Gastroesophageal sphincter (tissue), 4 donors: ENCODE data around the gene SYNPR. TPM values are rescaled to one million over a fixed set of nuclear protein-coding genes. Genes with fewer than 3 reads are reported as not detected.

Source experiments
- ATAC-seq: fragments of 150-250 bp; one replicate; pipeline ENCODE4 v1.9.1; 2016; ENCODE audit warnings: mild to moderate bottlenecking, moderate library complexity
- H3K27ac ChIP-seq, 4 donors: fragments of 200-600 bp; sonication (generic) in 3 of 4; 1 replicate in 3 of 4; 2 replicates in 1 of 4; pipeline ENCODE4 v1.5.1; 2016 to 2019
- H3K27me3 ChIP-seq: fragments of 200-600 bp; sonication (generic); one replicate; pipeline ENCODE4 v1.5.1; 2019
- H3K36me3 ChIP-seq, 2 donors: fragments of 200-600 bp; sonication (generic); one replicate each; pipeline ENCODE4 v1.5.1; 2019; ENCODE audit warnings: control low read depth in 1 of 2
- H3K4me1 ChIP-seq, 3 donors: fragments of 200-600 bp; sonication (generic); 1 replicate in 2 of 3; 2 replicates in 1 of 3; pipeline ENCODE4 v1.5.1; 2016 to 2019; ENCODE audit warnings: control low read depth in 2 of 3
- H3K4me3 ChIP-seq, 2 donors: fragments of 200-600 bp; sonication (generic); one replicate each; pipeline ENCODE4 v1.5.1; 2019; ENCODE audit warnings: mild to moderate bottlenecking in 1 of 2, moderate library complexity in 1 of 2
- H3K9me3 ChIP-seq, 3 donors: fragments of 200-600 bp; sonication (generic); one replicate each; pipeline ENCODE4 v1.5.1; 2017 to 2019; ENCODE audit warnings: control low read depth in 2 of 3
- EP300 ChIP-seq: sonication (generic); formaldehyde crosslinking; IDR thresholded peaks from one replicate; pipeline ENCODE4 v1.6.1; 2017; ENCODE audit warnings: antibody characterized with exemption, mild to moderate bottlenecking
- POLR2A ChIP-seq, 2 donors: fragments of 450-650 bp; IDR thresholded peaks; one replicate each; pipeline ENCODE4 v1.6.1; 2017; ENCODE audit warnings: antibody characterized with exemption in 2 of 2, mild to moderate bottlenecking in 2 of 2, moderate library complexity in 1 of 2
- POLR2AphosphoS5 ChIP-seq: sonication (generic); formaldehyde crosslinking; IDR thresholded peaks from one replicate; pipeline ENCODE4 v1.6.1; 2017; ENCODE audit warnings: antibody characterized with exemption
- WGBS, 2 donors: methylation state at CpG; one replicate each; pipeline ENCODE4 v1.1.5; 2018; ENCODE audit warnings: low coverage in 1 of 2; 5-methylcytosine and 5-hydroxymethylcytosine counted together
- total RNA-seq, 4 donors: library from RNA; depleted of rRNA; stranded (reverse); fragments of >200 nt; gene quantifications; one replicate each; pipeline ENCODE4 v1.1.0, GENCODE V29; 2016
- TF ChIP-seq, protein P1 (sequence below), 4 experiments: fragments of 200-600 bp in 2 of 4; fragments of 450-650 bp in 2 of 4; sonication (generic) in 1 of 4; IDR thresholded peaks; one replicate each; pipeline ENCODE4 v1.5.1; 2017 to 2019; ENCODE audit warnings: antibody characterized with exemption in 4 of 4, mild to moderate bottlenecking in 2 of 4, moderate library complexity in 2 of 4

SYNPR gene
- total RNA-seq, 4 donors from 2014 or later: 0.47 TPM; not detected in 3

DNA sequence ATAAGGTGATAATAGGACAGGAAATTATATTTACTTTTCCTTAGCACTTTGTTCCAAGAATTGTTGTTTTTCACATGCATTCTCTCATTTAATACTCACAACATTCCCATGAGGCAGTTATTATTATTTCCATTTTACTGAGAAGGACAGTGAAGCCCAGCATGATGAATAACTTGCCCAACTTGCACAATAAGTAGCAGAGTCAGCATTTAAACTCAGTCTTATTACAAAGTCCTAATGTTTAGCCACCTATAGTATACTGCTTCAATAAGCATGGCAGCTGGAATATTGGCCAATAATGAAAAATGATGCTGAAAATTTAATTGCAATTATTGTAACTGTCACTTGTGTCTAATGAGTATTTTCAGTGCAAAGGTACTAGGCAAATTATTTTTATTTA is 45.7 kb downstream of the SYNPR start:
- Histone ChIP-seq H3K4me1 (no peaks in the 10 kb centered on the region), H3K27ac (no peak overlapping the region), H3K4me3 (no peak overlapping the region), H3K9me3 (no peaks in the 10 kb centered on the region), H3K36me3 (no peaks in the 10 kb centered on the region), H3K27me3 (no peaks in the 10 kb centered on the region)
- TF ChIP-seq POLR2A (IDR thresholded peaks at IDR 0.05): no peak
- TF ChIP-seq, protein P1, sequence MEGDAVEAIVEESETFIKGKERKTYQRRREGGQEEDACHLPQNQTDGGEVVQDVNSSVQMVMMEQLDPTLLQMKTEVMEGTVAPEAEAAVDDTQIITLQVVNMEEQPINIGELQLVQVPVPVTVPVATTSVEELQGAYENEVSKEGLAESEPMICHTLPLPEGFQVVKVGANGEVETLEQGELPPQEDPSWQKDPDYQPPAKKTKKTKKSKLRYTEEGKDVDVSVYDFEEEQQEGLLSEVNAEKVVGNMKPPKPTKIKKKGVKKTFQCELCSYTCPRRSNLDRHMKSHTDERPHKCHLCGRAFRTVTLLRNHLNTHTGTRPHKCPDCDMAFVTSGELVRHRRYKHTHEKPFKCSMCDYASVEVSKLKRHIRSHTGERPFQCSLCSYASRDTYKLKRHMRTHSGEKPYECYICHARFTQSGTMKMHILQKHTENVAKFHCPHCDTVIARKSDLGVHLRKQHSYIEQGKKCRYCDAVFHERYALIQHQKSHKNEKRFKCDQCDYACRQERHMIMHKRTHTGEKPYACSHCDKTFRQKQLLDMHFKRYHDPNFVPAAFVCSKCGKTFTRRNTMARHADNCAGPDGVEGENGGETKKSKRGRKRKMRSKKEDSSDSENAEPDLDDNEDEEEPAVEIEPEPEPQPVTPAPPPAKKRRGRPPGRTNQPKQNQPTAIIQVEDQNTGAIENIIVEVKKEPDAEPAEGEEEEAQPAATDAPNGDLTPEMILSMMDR (IDR thresholded peaks at IDR 0.05): no peak
- TF ChIP-seq POLR2AphosphoS5: no peak
- TF ChIP-seq EP300: no peak
- ATAC-seq: no peak

DNA sequence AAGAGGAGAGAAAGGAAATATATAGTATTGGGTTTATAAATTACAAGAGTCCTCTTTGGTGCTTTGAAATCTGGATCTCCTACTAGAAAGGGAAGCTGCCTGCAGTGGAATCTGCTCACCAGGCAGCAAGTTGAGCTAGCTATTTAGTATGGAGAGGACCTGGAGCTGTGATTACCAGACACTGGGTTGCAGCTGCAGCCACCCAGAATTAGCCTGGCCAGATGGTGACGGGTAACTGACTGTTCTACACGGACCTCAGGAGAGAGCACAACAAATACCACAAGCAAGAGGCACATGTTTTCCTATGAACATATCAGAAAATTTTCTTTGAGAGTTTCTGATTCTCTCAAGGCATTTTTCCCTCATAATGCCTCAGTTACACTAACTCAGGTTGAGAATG is 46.5 kb downstream of the SYNPR start:
- H3K27ac ChIP-seq: no peak overlapping the region
- TF ChIP-seq POLR2AphosphoS5 (no peak), EP300 (no peak), POLR2A (IDR thresholded peaks at IDR 0.05) (no peak)
- TF ChIP-seq, protein P1 (IDR thresholded peaks at IDR 0.05): no peak

DNA sequence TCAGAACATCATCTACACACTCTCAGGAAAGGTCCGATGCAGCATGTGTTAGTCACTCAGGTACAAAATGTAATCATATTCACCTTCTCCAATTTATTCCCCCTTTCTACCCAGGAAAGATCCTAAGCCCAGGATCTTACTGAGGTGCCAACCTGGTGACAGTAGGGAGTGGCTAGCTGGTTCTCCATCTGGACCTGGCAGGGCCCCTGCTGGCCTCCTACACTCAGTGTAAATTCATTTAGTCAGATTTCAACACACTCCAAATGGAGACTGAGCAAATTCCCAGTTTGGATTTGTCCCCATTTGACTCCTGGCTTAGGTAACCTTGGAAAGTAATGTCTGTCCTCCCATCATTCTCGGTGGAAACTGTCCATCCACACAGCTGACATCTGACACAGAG is 47.3 kb downstream of the SYNPR start:
- H3K27me3 ChIP-seq: no peaks in the 10 kb centered on the region
- TF ChIP-seq, protein P1 (IDR thresholded peaks at IDR 0.05): no peak
- no peak for TF ChIP-seq EP300
- no peak for TF ChIP-seq POLR2AphosphoS5
- TF ChIP-seq POLR2A (IDR thresholded peaks at IDR 0.05): no peak
- H3K36me3 ChIP-seq: no peaks in the 10 kb centered on the region
- no peaks in the 10 kb centered on the region for H3K4me1 ChIP-seq
- ATAC-seq: no peak
- no peak overlapping the region for H3K27ac ChIP-seq
- no peak overlapping the region for H3K4me3 ChIP-seq
- no peaks in the 10 kb centered on the region for H3K9me3 ChIP-seq
- WGBS, 2 donors: 83% methylated on average over 2 of the region's 2 CpGs; no CpG with 5 or more reads in 1 of the 2 donors

More for the DNA sequence above, 46.5 kb downstream of the SYNPR start:
- H3K36me3 ChIP-seq: no peaks in the 10 kb centered on the region
- H3K4me1 ChIP-seq: no peaks in the 10 kb centered on the region
- no peak for ATAC-seq
- H3K9me3 ChIP-seq: no peaks in the 10 kb centered on the region
- H3K4me3 ChIP-seq: no peak overlapping the region
- no peaks in the 10 kb centered on the region for H3K27me3 ChIP-seq
- 65 to 72% methylated on average over 2 of the region's 2 CpGs for WGBS, 2 donors

DNA sequence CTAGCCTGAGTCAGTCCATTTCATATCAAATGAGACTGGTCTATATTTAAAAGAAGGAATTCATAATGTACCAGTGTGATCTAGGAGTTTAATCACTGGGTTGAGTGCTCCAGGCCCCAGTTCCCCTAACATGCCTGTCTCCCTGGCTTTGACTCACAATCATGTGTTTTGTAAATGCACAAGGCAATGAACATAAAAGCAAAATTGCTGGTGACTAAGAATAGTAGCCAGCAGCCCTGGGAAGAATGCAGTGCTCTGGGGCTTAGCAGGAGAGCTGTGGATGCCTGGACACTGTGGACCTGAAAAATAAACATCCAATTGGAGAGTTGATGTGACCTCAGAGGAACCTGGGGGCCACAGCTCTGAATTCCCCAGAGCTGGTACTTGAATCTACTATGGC is 50.3 kb downstream of the SYNPR start:
- Histone ChIP-seq H3K27me3 (peaks cover 13% of the 10 kb centered on the region), H3K4me3 (no peak overlapping the region), H3K4me1 (no peaks in the 10 kb centered on the region), H3K36me3 (no peaks in the 10 kb centered on the region), H3K9me3 (no peaks in the 10 kb centered on the region), H3K27ac (no peak overlapping the region)
- no peak for ATAC-seq
- TF ChIP-seq POLR2AphosphoS5 (no peak), POLR2A (IDR thresholded peaks at IDR 0.05) (no peak), EP300 (no peak)
- TF ChIP-seq, protein P1 (IDR thresholded peaks at IDR 0.05): no peak

DNA sequence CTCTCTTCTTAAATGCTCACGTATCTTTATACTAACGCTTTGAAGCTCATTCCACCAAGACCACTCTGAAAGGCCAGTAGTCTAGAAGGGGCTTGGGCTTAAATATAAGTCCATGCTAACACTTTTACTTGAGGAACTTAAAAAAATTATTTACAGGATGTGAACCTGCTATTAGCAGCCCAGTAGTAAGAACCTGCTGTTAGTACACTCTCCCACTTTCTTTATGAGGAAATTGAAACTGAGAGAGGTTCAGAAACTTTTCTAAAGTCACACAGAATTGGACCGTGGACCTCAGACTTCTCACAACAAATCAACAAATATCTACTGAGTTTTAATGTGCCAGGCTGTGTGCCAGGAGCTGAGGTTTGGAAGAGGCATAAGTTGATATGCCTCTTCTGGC is 53.4 kb downstream of the SYNPR start:
- Histone ChIP-seq H3K9me3 (no peaks in the 10 kb centered on the region), H3K4me1 (no peaks in the 10 kb centered on the region), H3K27me3 (peaks cover 13% of the 10 kb centered on the region), H3K27ac (no peak overlapping the region), H3K36me3 (no peaks in the 10 kb centered on the region), H3K4me3 (no peak overlapping the region)
- TF ChIP-seq, protein P1 (IDR thresholded peaks at IDR 0.05): no peak
- TF ChIP-seq POLR2A (IDR thresholded peaks at IDR 0.05) (no peak), EP300 (no peak), POLR2AphosphoS5 (no peak)
- no peak for ATAC-seq
- 73 to 84% methylated on average over 2 to 3 of the region's 3 CpGs for WGBS, 2 donors
